Measurements from ENCODE around the gene NKD1. TPM values are rescaled to one million over a fixed set of nuclear protein-coding genes. Genes with fewer than 3 reads are reported as not detected.
"Not testable (repeated sequence)": the region's sequence is repeated elsewhere in the genome, so short reads cannot be mapped to it uniquely, and the experiment has no call there.

Gene NKD1
- total RNA-seq, 1 donor from 2014 or later: 27.8 TPM

GRCh38 chr16:50520451-50521245 lies 27.5 kb upstream of the NKD1 start:
- DNase-seq (ENCODE audit: low spot score): no peak

- no peak for DNase-seq (ENCODE audit: low spot score)
Observed at GRCh38 chr16:50521246-50521900, 26.8 kb upstream of the NKD1 start.

GRCh38 chr16:50522324-50522723 lies 25.9 kb upstream of the NKD1 start:
- no peak for DNase-seq (ENCODE audit: low spot score)

GRCh38 chr16:50523710-50524109 lies 24.5 kb upstream of the NKD1 start:
- DNase-seq (ENCODE audit: low spot score): no peak

- no peak for DNase-seq (ENCODE audit: low spot score)
Observed at GRCh38 chr16:50525262-50525661, 22.9 kb upstream of the NKD1 start.

GRCh38 chr16:50525716-50526115 lies 22.5 kb upstream of the NKD1 start:
- DNase-seq (ENCODE audit: low spot score): no peak

GRCh38 chr16:50526249-50526648 lies 21.9 kb upstream of the NKD1 start:
- DNase-seq (ENCODE audit: low spot score): no peak

- no peak for DNase-seq (ENCODE audit: low spot score)
Observed at GRCh38 chr16:50526796-50527195, 21.4 kb upstream of the NKD1 start.

GRCh38 chr16:50528820-50529219 lies 19.4 kb upstream of the NKD1 start:
- DNase-seq (ENCODE audit: low spot score): no peak

- no peak for DNase-seq (ENCODE audit: low spot score)
Observed at GRCh38 chr16:50529334-50529733, 18.9 kb upstream of the NKD1 start.

- no peak for DNase-seq (ENCODE audit: low spot score)
Observed at GRCh38 chr16:50530277-50531236, 17.6 kb upstream of the NKD1 start.

GRCh38 chr16:50531359-50531758 lies 16.8 kb upstream of the NKD1 start:
- no peak for DNase-seq (ENCODE audit: low spot score)

- no peak for DNase-seq (ENCODE audit: low spot score)
Observed at GRCh38 chr16:50531901-50532300, 16.3 kb upstream of the NKD1 start.

- DNase-seq (ENCODE audit: low spot score): no peak
Observed at GRCh38 chr16:50532576-50532975, 15.6 kb upstream of the NKD1 start.

- no peak for DNase-seq (ENCODE audit: low spot score)
Observed at GRCh38 chr16:50533317-50533716, 14.9 kb upstream of the NKD1 start.

GRCh38 chr16:50534091-50534490 lies 14.1 kb upstream of the NKD1 start:
- no peak for DNase-seq (ENCODE audit: low spot score)

GRCh38 chr16:50534556-50534955 lies 13.6 kb upstream of the NKD1 start:
- no peak for DNase-seq (ENCODE audit: low spot score)

GRCh38 chr16:50534958-50535357 lies 13.2 kb upstream of the NKD1 start:
- DNase-seq (ENCODE audit: low spot score): no peak

GRCh38 chr16:50535506-50536257 lies 12.5 kb upstream of the NKD1 start:
- DNase-seq (ENCODE audit: low spot score): no peak

GRCh38 chr16:50536258-50536645 lies 11.9 kb upstream of the NKD1 start:
- not testable (repeated sequence) for DNase-seq (ENCODE audit: low spot score)

GRCh38 chr16:50537533-50538290 lies 10.5 kb upstream of the NKD1 start:
- no peak for DNase-seq (ENCODE audit: low spot score)
